GM18505 (cell line): ENCODE data around the gene MUSK.

Experiments used
- ATAC-seq: cut with Tn5 transposase; IDR thresholded peaks from one replicate; pipeline ENCODE4 v1.9.1; 2021; ENCODE audit not compliant: unreplicated experiment
- POLR2A ChIP-seq: IDR thresholded peaks from 4 replicates; pipeline ENCODE4 v1.6.1; 2011; ENCODE audit warnings: borderline replicate concordance; ENCODE audit not compliant: insufficient read depth, insufficient read length; ENCODE audit errors: extremely low read depth

The MUSK gene

DNA sequence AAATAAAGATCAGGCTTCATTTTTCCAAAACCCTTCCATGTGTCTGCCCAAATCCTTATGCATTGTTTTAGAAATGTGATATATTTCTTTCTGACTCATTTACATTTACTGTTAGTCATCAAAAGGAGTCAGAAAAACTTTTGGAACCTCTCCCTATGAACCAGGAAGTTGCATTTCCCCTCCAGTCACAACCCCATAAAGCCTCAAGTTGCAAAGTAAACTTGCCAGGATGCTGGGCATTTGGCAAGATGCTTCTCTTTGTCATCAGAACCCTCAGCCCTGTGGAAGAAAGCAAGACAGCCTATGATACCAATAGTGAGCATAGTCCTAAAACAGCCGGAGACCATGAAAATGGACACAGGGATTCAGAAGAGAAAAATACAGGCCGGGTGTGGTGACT is 84.2 kb downstream of the MUSK start:
- ATAC-seq = no peak
- no peak for TF ChIP-seq POLR2A

DNA sequence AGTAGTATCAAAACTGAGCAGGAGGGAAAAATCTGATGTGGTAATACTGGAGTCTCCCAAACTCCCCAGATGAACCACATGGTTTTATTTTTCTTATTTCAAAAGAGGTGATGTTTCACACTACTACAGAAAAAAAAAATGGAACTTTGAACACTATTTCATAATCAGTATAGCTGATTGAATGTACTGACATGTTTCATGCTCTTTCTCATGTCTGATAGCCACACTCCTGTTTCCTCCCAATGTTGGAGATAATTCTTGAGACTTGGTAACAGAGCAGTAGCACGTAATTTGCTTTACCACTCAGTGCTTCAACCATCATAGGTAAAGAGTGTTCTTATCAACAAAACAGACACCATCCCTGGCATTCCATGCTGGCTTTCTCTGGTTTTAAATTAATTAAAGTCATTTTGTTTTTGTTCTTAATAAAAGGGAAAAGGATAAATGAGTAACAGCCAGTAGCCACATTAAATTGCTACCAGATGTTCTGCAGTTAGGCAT is 85.2 kb downstream of the MUSK start:
- ATAC-seq = no peak
- no peak for TF ChIP-seq POLR2A

DNA sequence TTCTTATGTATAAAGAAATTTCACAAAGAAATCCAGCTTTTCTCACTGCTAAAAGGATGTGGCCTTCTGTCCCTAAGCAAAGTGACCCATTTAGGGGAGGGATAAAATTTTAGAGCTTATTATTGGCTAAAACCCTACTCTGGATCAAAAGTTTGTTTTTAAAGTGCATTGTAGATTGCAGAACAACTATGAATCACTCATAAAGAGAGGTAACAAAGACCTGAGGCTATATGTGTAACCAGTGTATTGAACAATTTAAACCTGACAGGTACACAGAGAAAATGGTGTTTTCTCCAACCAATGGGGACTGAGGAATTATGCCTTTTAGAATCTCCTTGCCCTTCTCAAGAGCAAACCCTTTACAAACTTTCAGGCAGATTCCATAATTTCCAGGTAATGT is 86.6 kb downstream of the MUSK start:
- no peak for ATAC-seq
- no peak for TF ChIP-seq POLR2A

DNA sequence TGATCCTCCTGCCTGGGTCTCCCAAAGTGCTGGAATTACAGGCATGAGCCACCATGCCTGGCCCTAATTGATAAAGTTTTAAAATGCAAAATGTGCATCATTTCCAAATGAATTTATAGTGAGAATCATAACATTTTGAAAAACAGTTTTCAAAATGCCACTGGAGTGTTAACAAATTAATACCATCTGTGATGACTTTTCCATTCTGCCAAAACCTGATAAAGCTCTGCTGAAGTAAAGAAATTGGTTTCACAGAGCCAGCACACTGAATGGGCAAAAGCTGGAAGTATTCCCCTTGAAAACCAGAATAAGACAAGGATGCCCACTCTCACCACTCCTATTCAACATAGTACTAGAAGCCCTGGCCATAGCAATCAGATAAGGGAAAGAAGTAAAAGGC is 89.6 kb downstream of the MUSK start:
- no peak for ATAC-seq
- TF ChIP-seq POLR2A = no peak

DNA sequence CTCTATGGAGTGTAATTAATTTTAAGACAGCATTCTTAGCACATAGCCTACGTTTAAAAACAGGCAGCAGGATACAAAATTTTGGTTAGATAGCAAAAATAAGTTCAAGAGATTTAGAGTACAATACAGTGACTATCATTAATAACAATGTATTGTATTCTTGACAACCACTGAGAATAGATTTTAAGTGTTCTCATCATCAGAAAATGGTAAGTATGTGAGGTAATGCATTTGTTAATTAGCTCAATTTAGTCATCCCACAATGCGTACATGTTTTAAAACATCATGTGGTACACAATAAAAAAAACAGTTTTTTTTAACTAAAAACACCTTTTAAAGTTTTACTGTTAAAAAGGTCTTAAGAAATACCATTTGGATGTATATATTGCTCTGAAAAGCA is 94.2 kb downstream of the MUSK start:
- no peak for TF ChIP-seq POLR2A
- ATAC-seq = no peak

DNA sequence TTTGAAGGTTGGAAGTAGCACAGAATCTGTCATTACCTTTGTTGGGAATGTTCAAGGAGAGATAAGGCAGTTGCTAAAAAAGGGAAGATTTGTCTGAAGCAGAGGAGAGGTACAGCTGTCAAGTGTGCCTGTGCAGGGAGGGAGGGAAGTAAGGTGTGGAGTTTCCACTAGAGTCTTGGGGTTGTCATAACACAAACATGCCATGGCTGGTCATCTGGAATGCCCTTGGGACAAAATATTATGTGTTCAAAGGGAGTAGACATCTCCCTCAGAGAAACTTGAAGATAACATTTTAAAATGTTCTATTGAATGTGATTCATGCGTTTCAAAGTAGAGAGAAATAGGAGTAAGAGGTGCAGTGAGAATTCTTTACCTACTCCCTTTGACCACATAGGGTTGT is 95.0 kb downstream of the MUSK start:
- no peak for ATAC-seq
- no peak for TF ChIP-seq POLR2A

DNA sequence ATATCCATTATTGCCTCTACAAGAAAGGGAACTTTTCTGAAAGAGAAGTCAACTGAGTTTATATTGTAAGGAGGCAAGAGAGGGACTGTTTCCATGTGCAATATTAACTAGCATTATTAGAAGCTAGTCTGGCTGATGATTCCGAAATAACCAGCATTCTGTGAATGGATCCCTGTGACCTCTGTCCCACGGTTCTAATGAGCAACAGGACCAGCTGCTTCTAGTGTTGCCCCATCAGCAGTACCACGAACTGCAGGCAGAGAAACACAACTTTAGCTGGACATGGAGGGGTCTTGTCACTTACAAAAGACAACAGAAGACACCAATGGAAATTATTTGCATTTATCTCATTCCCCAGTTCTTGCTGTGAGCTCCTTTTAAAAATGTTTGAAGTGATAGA is 95.4 kb downstream of the MUSK start:
- ATAC-seq = no peak
- no peak for TF ChIP-seq POLR2A

DNA sequence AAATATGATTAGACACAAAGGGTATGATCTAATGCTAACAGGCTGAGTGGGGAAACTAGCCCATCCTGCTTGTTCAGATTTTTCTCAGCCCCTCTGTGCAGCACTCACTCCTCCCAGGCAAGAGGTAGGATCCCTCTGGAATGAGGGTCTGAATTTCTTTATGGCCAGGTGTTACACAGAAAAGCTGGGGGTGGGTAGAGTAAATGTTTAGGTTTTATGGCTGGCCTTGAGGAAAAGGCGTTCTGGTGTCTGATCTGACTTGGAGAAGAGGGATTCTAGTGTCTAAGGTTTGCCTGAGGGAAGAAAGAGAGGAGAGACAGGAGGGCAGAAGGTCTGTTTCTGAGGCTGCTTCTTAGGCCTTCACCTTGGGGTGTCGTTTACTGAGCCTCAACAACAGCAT is 97.3 kb downstream of the MUSK start:
- no peak for TF ChIP-seq POLR2A
- ATAC-seq = no peak

DNA sequence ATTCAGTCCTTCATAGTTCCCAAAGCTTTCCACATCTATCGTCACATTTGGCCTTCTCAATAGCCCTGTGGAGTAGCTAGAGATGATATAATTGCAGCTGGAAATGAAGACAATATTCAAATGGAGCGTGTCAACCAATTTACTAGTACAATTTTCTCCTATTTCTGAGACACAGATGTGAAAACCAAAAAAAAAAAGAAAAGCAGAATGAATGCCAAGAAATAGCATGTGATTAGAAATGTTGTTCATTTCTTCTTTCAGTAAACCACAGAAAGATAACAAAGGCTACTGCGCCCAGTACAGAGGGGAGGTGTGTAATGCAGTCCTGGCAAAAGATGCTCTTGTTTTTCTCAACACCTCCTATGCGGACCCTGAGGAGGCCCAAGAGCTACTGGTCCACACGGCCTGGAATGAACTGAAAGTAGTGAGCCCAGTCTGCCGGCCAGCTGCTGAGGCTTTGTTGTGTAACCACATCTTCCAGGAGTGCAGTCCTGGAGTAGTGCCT is 99.0 kb downstream of the MUSK start:
- ATAC-seq = no peak
- no peak for TF ChIP-seq POLR2A

DNA sequence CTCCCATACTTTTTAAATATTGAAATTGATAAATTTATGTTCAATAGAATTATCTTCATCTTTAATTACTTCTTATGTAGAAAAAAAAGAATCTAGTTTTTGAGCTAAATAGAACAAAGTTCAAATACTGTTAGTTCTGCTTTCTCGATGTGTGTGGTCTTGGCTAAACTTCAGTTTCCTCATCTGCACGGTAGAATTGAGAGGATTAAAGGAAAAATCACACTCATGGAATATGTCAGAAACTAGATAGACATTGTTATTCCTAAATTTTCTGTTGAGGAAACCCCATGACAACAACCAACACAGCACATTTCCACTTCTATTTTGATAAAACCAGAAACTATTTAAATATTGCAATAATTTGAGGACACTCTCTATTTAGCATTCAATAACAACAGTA is 100.3 kb downstream of the MUSK start:
- ATAC-seq = no peak

DNA sequence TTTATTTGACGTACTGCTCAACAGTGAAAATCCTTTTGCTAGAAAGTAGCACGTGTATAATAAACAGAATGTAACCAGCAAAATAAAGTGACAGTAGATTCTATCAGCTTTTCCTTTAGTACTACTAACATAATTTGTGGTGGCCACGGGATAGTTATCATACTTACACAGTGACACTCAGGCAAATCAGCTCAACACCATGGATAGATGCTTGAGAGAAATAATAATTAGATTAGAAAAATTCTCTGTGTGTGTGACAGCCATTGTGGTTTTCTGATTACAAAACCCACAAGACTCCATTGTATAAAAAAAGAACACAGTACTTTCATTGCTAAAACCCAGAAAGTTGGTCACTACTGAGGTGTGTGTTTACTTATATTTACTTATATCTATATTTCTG is 101.1 kb downstream of the MUSK start:
- no peak for ATAC-seq
- TF ChIP-seq POLR2A = no peak

More for the DNA sequence above, 100.3 kb downstream of the MUSK start:
- no peak for TF ChIP-seq POLR2A

DNA sequence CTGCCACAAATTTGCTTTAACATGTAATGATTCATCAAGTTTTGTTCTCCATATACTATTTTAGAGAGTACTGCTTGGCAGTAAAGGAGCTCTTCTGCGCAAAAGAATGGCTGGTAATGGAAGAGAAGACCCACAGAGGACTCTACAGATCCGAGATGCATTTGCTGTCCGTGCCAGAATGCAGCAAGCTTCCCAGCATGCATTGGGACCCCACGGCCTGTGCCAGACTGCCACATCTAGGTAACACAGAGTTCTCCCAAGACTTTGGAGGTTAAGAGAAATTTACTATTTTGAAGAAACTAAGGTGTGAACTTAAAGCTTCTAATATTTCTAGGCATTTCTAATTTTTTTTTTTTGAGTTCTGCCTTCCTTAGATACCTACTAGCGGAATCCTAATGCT is 107.1 kb downstream of the MUSK start:
- TF ChIP-seq POLR2A = no peak
- no peak for ATAC-seq

DNA sequence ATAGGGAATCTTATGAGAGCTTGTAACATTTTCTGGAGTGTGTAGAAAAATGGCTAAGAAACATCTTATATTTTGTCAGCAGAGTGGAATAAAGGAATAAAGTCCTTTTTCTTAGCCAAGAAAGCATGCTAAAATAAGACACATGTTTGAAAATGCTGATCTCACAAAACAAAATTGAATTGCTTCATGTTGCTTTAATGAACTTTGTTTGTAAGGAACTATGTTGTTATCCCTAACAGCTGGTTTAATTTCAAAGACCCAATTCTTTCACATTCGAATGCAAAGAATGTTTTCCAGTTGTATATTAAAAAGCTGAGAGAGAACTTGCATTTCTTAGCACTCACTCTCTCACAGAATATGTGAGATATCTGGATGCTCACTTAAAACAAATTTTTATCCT is 107.6 kb downstream of the MUSK start:
- TF ChIP-seq POLR2A = no peak
- no peak for ATAC-seq

DNA sequence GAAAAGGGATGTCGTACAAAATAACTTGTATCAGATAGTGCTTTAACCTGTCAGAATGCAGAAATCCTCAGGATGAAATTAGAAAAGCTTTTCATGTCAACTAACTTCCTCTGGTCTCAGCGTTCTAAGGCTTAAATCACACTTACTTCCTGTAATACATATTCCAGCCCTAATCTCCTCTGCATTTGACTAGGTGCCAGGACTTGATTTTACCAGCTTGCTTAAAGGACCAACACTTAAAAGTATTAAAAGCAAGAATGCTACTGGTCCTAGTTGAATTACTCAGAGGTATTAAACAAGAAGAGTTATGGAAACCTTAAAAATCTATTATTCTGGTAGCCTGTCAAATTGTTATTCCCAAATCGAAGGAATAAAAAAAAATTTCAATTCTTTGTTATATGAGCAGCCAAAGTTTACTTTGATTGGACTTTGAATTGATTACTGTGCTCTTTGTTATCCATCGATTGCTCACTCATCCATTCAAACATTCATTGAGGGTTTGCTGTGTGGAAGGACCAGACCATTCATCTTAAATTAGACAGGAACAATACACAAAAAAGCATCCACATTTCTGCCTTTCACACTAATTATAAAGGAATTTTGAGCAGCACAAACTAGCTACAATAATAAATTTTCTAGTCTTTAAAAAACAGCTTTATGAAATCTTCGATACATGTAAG is 108.7 kb downstream of the MUSK start:
- TF ChIP-seq POLR2A = no peak
- no peak for ATAC-seq

DNA sequence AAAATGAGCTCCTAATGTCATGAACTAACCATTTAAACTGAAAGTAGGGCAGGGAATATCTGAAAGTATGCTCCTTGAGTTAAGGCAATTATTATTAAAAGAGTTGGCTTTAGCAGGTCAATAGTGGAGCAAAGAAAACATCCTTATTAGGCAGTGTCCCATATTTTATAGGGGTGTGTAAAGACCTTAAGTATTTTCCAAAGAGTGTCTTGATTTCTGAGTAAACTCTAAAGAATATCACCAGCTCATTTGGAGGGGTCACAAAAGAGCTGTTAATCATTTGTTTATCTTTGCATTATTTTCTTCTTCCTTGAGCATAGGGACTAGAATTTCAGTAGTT is 109.3 kb downstream of the MUSK start:
- ATAC-seq = no peak
- no peak for TF ChIP-seq POLR2A
